Right atrium auricular region (tissue), 2 donors: ENCODE measurements around the gene ACMSD. TPM values are rescaled to one million over a fixed set of nuclear protein-coding genes. Genes with fewer than 3 reads are reported as not detected.
"Not testable (repeated sequence)": the region's sequence is repeated elsewhere in the genome, so short reads cannot be mapped to it uniquely, and the experiment has no call there.

Experiments
- DNase-seq: peaks from one replicate; pipeline ENCODE4 v3.0.0-alpha.2; 2019; ENCODE audit warnings: low spot score
- H3K27ac ChIP-seq, 2 donors: fragments of 200-600 bp; sonication (generic); 1 replicate in 1 of 2; 2 replicates in 1 of 2; pipeline ENCODE4 v1.5.1; 2016 to 2019
- H3K27me3 ChIP-seq, 2 donors: fragments of 200-600 bp; sonication (generic); one replicate each; pipeline versions ENCODE4 v1.5.1 to v1.6.0; 2017 to 2019
- H3K36me3 ChIP-seq: fragments of 200-600 bp; sonication (generic); one replicate; pipeline ENCODE4 v1.5.1; 2016
- H3K4me1 ChIP-seq, 2 donors: fragments of 200-600 bp; sonication (generic); one replicate each; pipeline versions ENCODE4 v1.5.1 to v1.6.0; 2017 to 2019
- H3K4me3 ChIP-seq, 2 donors: fragments of 200-600 bp; sonication (generic); 1 replicate in 1 of 2; 2 replicates in 1 of 2; pipeline ENCODE4 v1.5.1; 2017 to 2019; ENCODE audit warnings: mild to moderate bottlenecking in 1 of 2, moderate library complexity in 1 of 2
- H3K9me3 ChIP-seq, 2 donors: fragments of 200-600 bp; sonication (generic); one replicate each; pipeline ENCODE4 v1.5.1; 2019
- total RNA-seq, 2 donors: library from RNA; depleted of rRNA; stranded (reverse); fragments of >200 nt; gene quantifications; one replicate each; pipeline ENCODE4 v1.1.0, GENCODE V29; 2016
- TF ChIP-seq, protein P1 (sequence below), 2 donors: fragments of 200-600 bp; sonication (generic); IDR thresholded peaks; one replicate each; pipeline ENCODE4 v1.5.1; 2019; ENCODE audit warnings: antibody characterized with exemption in 2 of 2

ACMSD gene
- total RNA-seq, 2 donors from 2014 or later, result not detected

- H3K4me1 ChIP-seq, result no peaks in the 10 kb centered on the region
Measured at GRCh38 chr2:134842930-134843490, 4.6 kb downstream of the ACMSD start.

GRCh38 chr2:134843968-134844367 is 5.6 kb downstream of the ACMSD start:
- Histone ChIP-seq H3K9me3 (no peaks in the 10 kb centered on the region), H3K4me3 (no peak overlapping the region), H3K4me1 (no peaks in the 10 kb centered on the region), H3K27me3 (no peaks in the 10 kb centered on the region), H3K36me3 (no peaks in the 10 kb centered on the region), H3K27ac (no peak overlapping the region)
- TF ChIP-seq, protein P1, sequence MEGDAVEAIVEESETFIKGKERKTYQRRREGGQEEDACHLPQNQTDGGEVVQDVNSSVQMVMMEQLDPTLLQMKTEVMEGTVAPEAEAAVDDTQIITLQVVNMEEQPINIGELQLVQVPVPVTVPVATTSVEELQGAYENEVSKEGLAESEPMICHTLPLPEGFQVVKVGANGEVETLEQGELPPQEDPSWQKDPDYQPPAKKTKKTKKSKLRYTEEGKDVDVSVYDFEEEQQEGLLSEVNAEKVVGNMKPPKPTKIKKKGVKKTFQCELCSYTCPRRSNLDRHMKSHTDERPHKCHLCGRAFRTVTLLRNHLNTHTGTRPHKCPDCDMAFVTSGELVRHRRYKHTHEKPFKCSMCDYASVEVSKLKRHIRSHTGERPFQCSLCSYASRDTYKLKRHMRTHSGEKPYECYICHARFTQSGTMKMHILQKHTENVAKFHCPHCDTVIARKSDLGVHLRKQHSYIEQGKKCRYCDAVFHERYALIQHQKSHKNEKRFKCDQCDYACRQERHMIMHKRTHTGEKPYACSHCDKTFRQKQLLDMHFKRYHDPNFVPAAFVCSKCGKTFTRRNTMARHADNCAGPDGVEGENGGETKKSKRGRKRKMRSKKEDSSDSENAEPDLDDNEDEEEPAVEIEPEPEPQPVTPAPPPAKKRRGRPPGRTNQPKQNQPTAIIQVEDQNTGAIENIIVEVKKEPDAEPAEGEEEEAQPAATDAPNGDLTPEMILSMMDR (IDR thresholded peaks at IDR 0.05), result no peak
- no peak for DNase-seq

More at GRCh38 chr2:134842930-134843490, 4.6 kb downstream of the ACMSD start:
- Histone ChIP-seq H3K27me3 (no peaks in the 10 kb centered on the region), H3K9me3 (no peaks in the 10 kb centered on the region), H3K4me3 (no peak overlapping the region), H3K27ac (no peak overlapping the region), H3K36me3 (no peaks in the 10 kb centered on the region)
- TF ChIP-seq, protein P1 (IDR thresholded peaks at IDR 0.05), result no peak
- no peak for DNase-seq

- no peaks in the 10 kb centered on the region for H3K4me1 ChIP-seq
- H3K9me3 ChIP-seq, result no peaks in the 10 kb centered on the region
- TF ChIP-seq, protein P1 (IDR thresholded peaks at IDR 0.05), result no peak
- DNase-seq, result no peak
- H3K36me3 ChIP-seq, result no peaks in the 10 kb centered on the region
- H3K4me3 ChIP-seq, result no peak overlapping the region
- no peak overlapping the region for H3K27ac ChIP-seq
- no peaks in the 10 kb centered on the region for H3K27me3 ChIP-seq
Measured at GRCh38 chr2:134845028-134845427, 6.6 kb downstream of the ACMSD start.

GRCh38 chr2:134845719-134846118 is 7.3 kb downstream of the ACMSD start:
- Histone ChIP-seq H3K4me1 (no peaks in the 10 kb centered on the region), H3K27ac (no peak overlapping the region), H3K36me3 (no peaks in the 10 kb centered on the region), H3K4me3 (no peak overlapping the region), H3K9me3 (no peaks in the 10 kb centered on the region), H3K27me3 (no peaks in the 10 kb centered on the region)
- TF ChIP-seq, protein P1 (IDR thresholded peaks at IDR 0.05), result no peak
- no peak for DNase-seq

DNA sequence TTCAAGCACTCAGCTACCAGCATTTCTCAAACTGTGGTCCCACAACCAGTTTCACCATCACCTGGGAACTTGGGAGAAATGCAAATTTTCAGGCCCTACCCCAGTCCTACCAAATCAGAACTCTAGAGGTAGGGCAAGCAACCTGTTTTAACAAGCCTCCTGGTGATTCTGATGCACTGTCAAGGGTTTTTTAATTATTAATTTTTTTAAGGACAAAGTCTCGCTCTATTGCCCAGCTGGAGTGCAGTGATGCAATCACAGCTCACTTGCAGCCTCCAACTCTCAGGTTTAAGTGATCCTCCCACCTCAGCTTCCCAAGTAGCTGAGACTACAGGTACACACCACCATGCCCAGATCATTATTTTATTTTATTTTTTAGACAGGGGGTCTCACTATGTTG is 7.8 kb downstream of the ACMSD start:
- DNase-seq, result no peak
- Histone ChIP-seq H3K36me3 (no peaks in the 10 kb centered on the region), H3K27me3 (no peaks in the 10 kb centered on the region), H3K4me1 (no peaks in the 10 kb centered on the region), H3K27ac (no peak overlapping the region), H3K4me3 (no peak overlapping the region), H3K9me3 (no peaks in the 10 kb centered on the region)
- TF ChIP-seq, protein P1 (IDR thresholded peaks at IDR 0.05), result no peak

DNA sequence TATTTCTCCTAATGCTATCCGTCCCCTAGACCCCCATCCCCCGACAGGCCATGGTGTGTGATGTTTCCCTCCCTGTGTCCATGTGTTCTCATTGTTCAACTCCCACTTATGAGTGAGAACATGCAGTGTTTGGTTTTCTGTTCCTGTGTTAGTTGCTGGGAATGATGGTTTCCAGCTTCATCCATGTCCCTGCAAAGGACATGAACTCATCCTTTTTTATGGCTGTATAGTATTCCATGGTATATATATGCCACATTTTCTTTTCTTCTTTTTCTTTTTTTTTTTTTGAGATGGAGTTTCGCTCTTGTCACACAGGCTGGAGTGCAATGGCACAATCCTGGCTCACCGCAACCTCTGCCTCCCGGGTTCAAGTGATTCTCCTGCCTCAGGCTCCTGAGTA is 9.2 kb downstream of the ACMSD start:
- H3K4me3 ChIP-seq, H3K27ac ChIP-seq, H3K9me3 ChIP-seq, DNase-seq, H3K36me3 ChIP-seq, H3K27me3 ChIP-seq, H3K4me1 ChIP-seq: not testable (repeated sequence)
